K562 (cell line): ENCODE measurements around the gene RBP3. TPM values are rescaled to one million over a fixed set of nuclear protein-coding genes. Genes with fewer than 3 reads are reported as not detected.

ENCODE experiments used
- CBX8 ChIP-seq: fragments of 200-600 bp; sonication (generic); IDR thresholded peaks from 2 replicates; pipeline ENCODE4 v1.6.1; 2012; ENCODE audit warnings: borderline replicate concordance, mixed run types, low read depth, mild to moderate bottlenecking, moderate library complexity, mixed read lengths, low read length, control low read depth, inconsistent platforms; ENCODE audit not compliant: poor library complexity, severe bottlenecking; ENCODE audit errors: extremely low read depth
- ESRRA ChIP-seq: fragments of 450-650 bp; IDR thresholded peaks from 2 replicates; pipeline ENCODE4 v1.6.1; 2014; ENCODE audit warnings: low read depth, mild to moderate bottlenecking, moderate library complexity, borderline replicate concordance
- FOXP1 ChIP-seq: sonication (generic); formaldehyde crosslinking; IDR thresholded peaks from 2 replicates; pipeline ENCODE4 v1.8.0; 2022; ENCODE audit warnings: mild to moderate bottlenecking, missing genetic modification reagents
- GTF2F1 ChIP-seq: IDR thresholded peaks from 2 replicates; pipeline ENCODE4 v1.6.1; 2011; ENCODE audit warnings: low read depth, low read length, improper control_type of control experiment
- HDAC2 ChIP-seq: fragments of 450-650 bp; IDR thresholded peaks from 2 replicates; pipeline ENCODE4 v1.6.1; 2016; ENCODE audit warnings: mild to moderate bottlenecking
- MAFG ChIP-seq: fragments of 450-650 bp; conservative IDR thresholded peaks from 2 replicates; pipeline ENCODE4 v1.6.1; 2016; ENCODE audit warnings: missing genetic modification characterization, missing compliant biosample characterization
- MBD2 ChIP-seq: sonication (generic); IDR thresholded peaks from 2 replicates; pipeline ENCODE4 v1.6.1; 2016; ENCODE audit warnings: low read depth, borderline replicate concordance
- NCOA1 ChIP-seq: fragments of 450-650 bp; IDR thresholded peaks from 2 replicates; pipeline ENCODE4 v1.6.1; 2016; ENCODE audit warnings: low read depth
- POLR2G ChIP-seq: fragments of 200-400 bp; formaldehyde crosslinking; IDR thresholded peaks from 2 replicates; pipeline ENCODE4 v1.6.1; 2017; ENCODE audit warnings: low read depth, mild to moderate bottlenecking, antibody characterized with exemption, low read length, moderate library complexity
- POU5F1 ChIP-seq: fragments of 150-350 bp; IDR thresholded peaks from 2 replicates; pipeline ENCODE4 v1.6.1; 2014; ENCODE audit warnings: borderline replicate concordance, low read length, low read depth, mild to moderate bottlenecking; ENCODE audit not compliant: partially characterized antibody
- RBM25 ChIP-seq: fragments of 200-400 bp; formaldehyde crosslinking; IDR thresholded peaks from 2 replicates; pipeline ENCODE4 v1.6.1; 2018; ENCODE audit warnings: low read length, low read depth, moderate library complexity; ENCODE audit not compliant: severe bottlenecking
- SAFB ChIP-seq: fragments of 200-400 bp; formaldehyde crosslinking; IDR thresholded peaks from 2 replicates; pipeline ENCODE4 v1.6.1; 2017; ENCODE audit warnings: low read depth, low read length, borderline replicate concordance
- SNRNP70 ChIP-seq: fragments of 200-400 bp; formaldehyde crosslinking; optimal IDR thresholded peaks from 2 replicates; pipeline ENCODE3; 2017; ENCODE audit warnings: low read depth, low read length
- UBTF ChIP-seq, 2 experiments: IDR thresholded peaks; 2 replicates each; pipeline ENCODE4 v1.6.1; 2012; ENCODE audit warnings: improper control_type of control experiment in 2 of 2, low read depth in 2 of 2, low read length in 2 of 2, borderline replicate concordance in 1 of 2
- ZNF133 ChIP-seq: fragments of 250-450 bp; sonication (Bioruptor Pico); IDR thresholded peaks from 2 replicates; pipeline ENCODE4 v1.4.0; 2020; ENCODE audit warnings: mild to moderate bottlenecking
- ZNF212 ChIP-seq: fragments of 450-650 bp; formaldehyde crosslinking; IDR thresholded peaks from 2 replicates; pipeline ENCODE4 v1.4.0; 2020; ENCODE audit warnings: mild to moderate bottlenecking
- ZNF311 ChIP-seq: fragments of 250-450 bp; sonication (Bioruptor Pico); IDR thresholded peaks from 2 replicates; pipeline ENCODE4 v1.4.0; 2020; ENCODE audit warnings: mild to moderate bottlenecking, moderate library complexity
- ZNF395 ChIP-seq: fragments of 200-800 bp; sonication (Bioruptor generic); IDR thresholded peaks from 2 replicates; pipeline ENCODE4 v1.6.1; 2017; ENCODE audit warnings: missing genetic modification characterization, missing compliant biosample characterization
- ZNF444 ChIP-seq: fragments of 250-450 bp; sonication (Bioruptor Pico); IDR thresholded peaks from 2 replicates; pipeline ENCODE4 v1.4.0; 2020; ENCODE audit warnings: mild to moderate bottlenecking, moderate library complexity
- polyA plus RNA-seq, 8 experiments: library from polyadenylated mRNA; depleted of rRNA in 4 of 8; stranded (reverse) in 5 of 8; unstranded in 3 of 8; fragments of >200 nt; fragmentation: Nextera tagmentation in 2 of 8; fragmentation: Illumina TruSeq in 1 of 8; extraction: Ambion mirVana in 2 of 8; extraction: Trizol in 1 of 8; gene quantifications; 2 replicates each; pipeline versions ENCODE4 v1.2.1 to v1.2.3, GENCODE V29; 2011 to 2014; ENCODE audit warnings: inconsistent platforms in 1 of 8, missing spikeins in 1 of 8
- total RNA-seq, 7 experiments: library from RNA; depleted of rRNA in 6 of 7; stranded (reverse); fragments of >200 nt in 6 of 7; fragmentation: Illumina TruSeq in 2 of 7; extraction: Trizol in 2 of 7; gene quantifications; 2 replicates each; pipeline versions ENCODE4 v1.2.1 to v1.2.3, GENCODE V29; 2011 to 2021; ENCODE audit warnings: low replicate concordance in 1 of 7
- TF ChIP-seq, protein P1 (sequence below): fragments of 250-450 bp; sonication (Bioruptor Pico); IDR thresholded peaks from 2 replicates; pipeline ENCODE4 v1.5.0; 2020; ENCODE audit warnings: mild to moderate bottlenecking

RBP3 gene
- total and polyA plus RNA-seq, 9 of the 15 experiments (the other 6 are each of a cell fraction or from before 2014, with no cell fraction given), result not detected

GRCh38 chr10:47311932-47312662, 36.1 kb upstream of the RBP3 start (continued):
- TF ChIP-seq POU5F1 (no peak), ZNF444 (CRISPR knock-in tag) (no peak), ESRRA (no peak), NCOA1 (no peak), HDAC2 (no peak), POLR2G (no peak), UBTF (IDR thresholded peaks at IDR 0.05; ENCODE audit: borderline replicate concordance in 1 of 2, low read depth in 2 of 2, low read length in 2 of 2) (no peak), SNRNP70 (no peak), SAFB (no peak), FOXP1 (CRISPR knock-in tag) (no peak), RBM25 (no peak), ZNF311 (CRISPR knock-in tag) (no peak), GTF2F1 (no peak), CBX8 (no peak), ZNF133 (CRISPR knock-in tag) (no peak), ZNF212 (CRISPR knock-in tag) (no peak), MAFG (peak; percentile 82), ZNF395 (CRISPR knock-in tag) (no peak), MBD2 (no peak)
- TF ChIP-seq, protein P1, sequence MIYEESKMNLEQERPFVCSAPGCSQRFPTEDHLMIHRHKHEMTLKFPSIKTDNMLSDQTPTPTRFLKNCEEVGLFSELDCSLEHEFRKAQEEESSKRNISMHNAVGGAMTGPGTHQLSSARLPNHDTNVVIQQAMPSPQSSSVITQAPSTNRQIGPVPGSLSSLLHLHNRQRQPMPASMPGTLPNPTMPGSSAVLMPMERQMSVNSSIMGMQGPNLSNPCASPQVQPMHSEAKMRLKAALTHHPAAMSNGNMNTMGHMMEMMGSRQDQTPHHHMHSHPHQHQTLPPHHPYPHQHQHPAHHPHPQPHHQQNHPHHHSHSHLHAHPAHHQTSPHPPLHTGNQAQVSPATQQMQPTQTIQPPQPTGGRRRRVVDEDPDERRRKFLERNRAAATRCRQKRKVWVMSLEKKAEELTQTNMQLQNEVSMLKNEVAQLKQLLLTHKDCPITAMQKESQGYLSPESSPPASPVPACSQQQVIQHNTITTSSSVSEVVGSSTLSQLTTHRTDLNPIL (CRISPR knock-in tag), result no peak
